ENCODE data around the gene MAGED2. TPM values are rescaled to one million over a fixed set of nuclear protein-coding genes. Genes with fewer than 3 reads are reported as not detected.
"Not testable (repeated sequence)": the region's sequence is repeated elsewhere in the genome, so short reads cannot be mapped to it uniquely, and the experiment has no call there.

The MAGED2 gene, protein sequence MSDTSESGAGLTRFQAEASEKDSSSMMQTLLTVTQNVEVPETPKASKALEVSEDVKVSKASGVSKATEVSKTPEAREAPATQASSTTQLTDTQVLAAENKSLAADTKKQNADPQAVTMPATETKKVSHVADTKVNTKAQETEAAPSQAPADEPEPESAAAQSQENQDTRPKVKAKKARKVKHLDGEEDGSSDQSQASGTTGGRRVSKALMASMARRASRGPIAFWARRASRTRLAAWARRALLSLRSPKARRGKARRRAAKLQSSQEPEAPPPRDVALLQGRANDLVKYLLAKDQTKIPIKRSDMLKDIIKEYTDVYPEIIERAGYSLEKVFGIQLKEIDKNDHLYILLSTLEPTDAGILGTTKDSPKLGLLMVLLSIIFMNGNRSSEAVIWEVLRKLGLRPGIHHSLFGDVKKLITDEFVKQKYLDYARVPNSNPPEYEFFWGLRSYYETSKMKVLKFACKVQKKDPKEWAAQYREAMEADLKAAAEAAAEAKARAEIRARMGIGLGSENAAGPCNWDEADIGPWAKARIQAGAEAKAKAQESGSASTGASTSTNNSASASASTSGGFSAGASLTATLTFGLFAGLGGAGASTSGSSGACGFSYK
- 10 to 100 TPM; 42.1 to 65.9 (median 53.2) TPM for total RNA-seq

- Histone ChIP-seq H3K9me3 (no peaks in the 10 kb centered on the region), H3K4me1 (peaks cover 0 to 12% (median 0%) of the 10 kb centered on the region in 4 donors), H3K4me3 (peak within 1 kb of the TSS; percentile 55 to 82 (median 62)), H3K36me3 (peaks cover 0 to 20% (median 0%) of the 10 kb centered on the region in 3 donors), H3K27me3 (no peaks in the 10 kb centered on the region), H3K27ac (peak within 1 kb of the TSS; percentile 78 to 84 (median 80))
- DNase-seq, result peak; percentile 21 to 64 (median 49)
- TF ChIP-seq CTCF (IDR thresholded peaks at IDR 0.05) (no peak), POLR2A (IDR thresholded peaks at IDR 0.05) (no peak)
Observed at GRCh38 chrX:54807524-54808108, at the start of gene MAGED2. Gene MAGED2 (plus strand): TSS chrX:54807745. CDS start chrX:54809332, 1,587 bp downstream.

GRCh38 chrX:54758114-54759055, 49.2 kb upstream of the MAGED2 start:
- DNase-seq, result no peak
- H3K9me3 ChIP-seq, result no peaks in the 10 kb centered on the region
- no peaks in the 10 kb centered on the region for H3K27me3 ChIP-seq
- H3K4me1 ChIP-seq, result no peaks in the 10 kb centered on the region
- TF ChIP-seq CTCF (IDR thresholded peaks at IDR 0.05) (no peak), POLR2A (IDR thresholded peaks at IDR 0.05) (no peak)
- H3K36me3 ChIP-seq, result no peaks in the 10 kb centered on the region
- H3K4me3 ChIP-seq, result no peak overlapping the region
- no peak overlapping the region for H3K27ac ChIP-seq

DNA sequence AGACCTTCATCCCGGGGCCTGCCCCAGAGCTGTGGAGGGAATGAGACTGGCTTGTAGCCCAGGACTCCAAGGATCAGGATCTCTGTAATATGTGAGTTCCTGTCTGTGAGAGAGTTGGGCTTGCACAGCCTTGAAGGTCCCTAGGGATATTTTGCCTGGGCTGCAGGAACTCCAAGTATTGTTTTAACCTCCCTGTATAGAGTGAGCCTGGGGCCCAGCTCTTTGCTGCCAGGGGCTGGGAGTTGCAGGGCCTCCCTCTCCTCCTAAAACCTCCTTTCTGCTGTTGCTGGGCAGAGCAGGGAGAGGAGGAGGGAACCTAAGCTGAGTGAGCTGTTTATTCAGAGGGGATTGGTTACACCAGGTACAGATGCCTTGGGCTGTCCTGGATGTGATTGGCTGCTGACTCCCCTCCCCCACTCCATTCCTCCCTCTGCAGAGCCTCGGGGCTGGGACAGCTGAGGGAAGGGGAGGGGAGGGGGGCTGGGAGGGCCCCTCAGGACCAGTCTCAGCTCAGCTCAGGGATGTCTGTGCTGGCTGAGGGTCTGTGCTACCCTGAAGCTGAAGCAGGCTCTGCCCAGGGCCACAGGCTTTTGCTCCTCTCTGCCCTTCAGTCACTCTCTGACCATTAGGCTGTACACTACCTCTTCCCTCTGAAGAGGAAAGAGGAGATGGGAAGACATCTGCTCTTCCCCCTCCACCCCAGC, 33.0 kb upstream of the MAGED2 start:
- not testable (repeated sequence) for DNase-seq, H3K9me3 ChIP-seq, H3K4me1 ChIP-seq, H3K36me3 ChIP-seq, H3K27ac ChIP-seq, H3K4me3 ChIP-seq, H3K27me3 ChIP-seq

- Histone ChIP-seq H3K4me3 (no peak overlapping the region), H3K27ac (no peak overlapping the region), H3K27me3 (no peaks in the 10 kb centered on the region), H3K36me3 (no peaks in the 10 kb centered on the region), H3K4me1 (no peaks in the 10 kb centered on the region), H3K9me3 (no peaks in the 10 kb centered on the region)
- no peak for TF ChIP-seq CTCF (IDR thresholded peaks at IDR 0.05)
- no peak for DNase-seq
Observed at GRCh38 chrX:54776061-54776460, 31.5 kb upstream of the MAGED2 start.

- no peaks in the 10 kb centered on the region for H3K36me3 ChIP-seq
- TF ChIP-seq CTCF (IDR thresholded peaks at IDR 0.05) (no peak), POLR2A (IDR thresholded peaks at IDR 0.05) (no peak)
Observed at GRCh38 chrX:54776987-54777672, 30.4 kb upstream of the MAGED2 start.

More at GRCh38 chrX:54776987-54777672, 30.4 kb upstream of the MAGED2 start:
- Histone ChIP-seq H3K4me1 (no peaks in the 10 kb centered on the region), H3K4me3 (no peak overlapping the region), H3K27me3 (no peaks in the 10 kb centered on the region), H3K9me3 (no peaks in the 10 kb centered on the region), H3K27ac (no peak overlapping the region)
- DNase-seq, result no peak
